Coronary artery (tissue), 2 donors: ENCODE results near the gene ASB15.

Experiments
- DNase-seq: peaks from one replicate; pipeline ENCODE4 v3.0.0-alpha.2; 2017; ENCODE audit warnings: low spot score
- H3K27ac ChIP-seq, 2 donors: fragments of 200-600 bp; sonication (generic); one replicate each; pipeline ENCODE4 v1.5.1; 2016 to 2019
- H3K4me3 ChIP-seq: fragments of 200-600 bp; sonication (generic); 2 replicates; pipeline ENCODE4 v1.5.1; 2016; ENCODE audit warnings: mild to moderate bottlenecking, moderate library complexity
- TF ChIP-seq, protein P1 (sequence below): fragments of 200-600 bp; sonication (generic); IDR thresholded peaks from one replicate; pipeline ENCODE4 v1.5.1; 2019; ENCODE audit warnings: antibody characterized with exemption

ASB15 gene

DNA sequence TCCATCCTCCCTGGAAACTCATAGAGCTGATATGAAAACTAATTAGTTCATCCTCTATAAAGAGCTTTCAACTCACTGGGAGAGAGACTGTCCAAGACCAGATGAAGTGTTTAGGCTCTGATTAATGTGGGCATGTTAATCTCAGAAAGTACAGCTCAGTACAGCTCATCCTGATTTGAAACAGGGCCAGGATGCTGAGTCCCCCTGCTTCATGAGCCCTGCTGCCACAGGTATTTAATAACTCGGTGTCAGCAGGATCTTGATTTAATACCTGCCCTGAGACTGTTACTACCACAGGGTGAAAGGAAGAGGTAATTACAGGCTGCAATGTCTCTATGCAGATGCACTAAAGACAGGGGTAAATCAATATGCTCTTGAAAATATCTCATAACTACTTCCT, 64.9 kb downstream of the ASB15 start:
- DNase-seq, result no peak
- no peak overlapping the region for H3K27ac ChIP-seq
- no peak overlapping the region for H3K4me3 ChIP-seq
- TF ChIP-seq, protein P1, sequence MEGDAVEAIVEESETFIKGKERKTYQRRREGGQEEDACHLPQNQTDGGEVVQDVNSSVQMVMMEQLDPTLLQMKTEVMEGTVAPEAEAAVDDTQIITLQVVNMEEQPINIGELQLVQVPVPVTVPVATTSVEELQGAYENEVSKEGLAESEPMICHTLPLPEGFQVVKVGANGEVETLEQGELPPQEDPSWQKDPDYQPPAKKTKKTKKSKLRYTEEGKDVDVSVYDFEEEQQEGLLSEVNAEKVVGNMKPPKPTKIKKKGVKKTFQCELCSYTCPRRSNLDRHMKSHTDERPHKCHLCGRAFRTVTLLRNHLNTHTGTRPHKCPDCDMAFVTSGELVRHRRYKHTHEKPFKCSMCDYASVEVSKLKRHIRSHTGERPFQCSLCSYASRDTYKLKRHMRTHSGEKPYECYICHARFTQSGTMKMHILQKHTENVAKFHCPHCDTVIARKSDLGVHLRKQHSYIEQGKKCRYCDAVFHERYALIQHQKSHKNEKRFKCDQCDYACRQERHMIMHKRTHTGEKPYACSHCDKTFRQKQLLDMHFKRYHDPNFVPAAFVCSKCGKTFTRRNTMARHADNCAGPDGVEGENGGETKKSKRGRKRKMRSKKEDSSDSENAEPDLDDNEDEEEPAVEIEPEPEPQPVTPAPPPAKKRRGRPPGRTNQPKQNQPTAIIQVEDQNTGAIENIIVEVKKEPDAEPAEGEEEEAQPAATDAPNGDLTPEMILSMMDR, result no peak

DNA sequence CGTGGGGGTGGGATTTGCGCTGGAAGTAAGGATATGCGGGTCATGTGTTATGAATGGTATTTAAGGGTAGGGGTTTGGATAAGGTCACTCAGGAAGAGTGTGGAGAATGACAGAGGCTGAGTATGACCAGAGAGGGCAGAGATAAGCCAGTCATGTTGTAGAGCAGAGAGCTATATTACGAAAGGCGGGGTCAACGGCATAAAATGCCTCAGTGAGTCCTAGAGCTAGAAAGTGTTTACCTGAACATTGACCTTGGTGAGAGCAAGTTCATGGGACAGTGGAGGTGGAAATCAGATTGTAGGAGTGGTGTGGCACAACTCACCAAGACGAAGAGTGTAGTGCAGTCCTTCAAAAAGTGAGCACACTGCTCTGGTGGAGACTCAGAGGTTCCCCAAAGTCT, 67.9 kb downstream of the ASB15 start:
- Histone ChIP-seq H3K27ac (no peak overlapping the region), H3K4me3 (no peak overlapping the region)
- DNase-seq, result no peak
- TF ChIP-seq, protein P1, result no peak

DNA sequence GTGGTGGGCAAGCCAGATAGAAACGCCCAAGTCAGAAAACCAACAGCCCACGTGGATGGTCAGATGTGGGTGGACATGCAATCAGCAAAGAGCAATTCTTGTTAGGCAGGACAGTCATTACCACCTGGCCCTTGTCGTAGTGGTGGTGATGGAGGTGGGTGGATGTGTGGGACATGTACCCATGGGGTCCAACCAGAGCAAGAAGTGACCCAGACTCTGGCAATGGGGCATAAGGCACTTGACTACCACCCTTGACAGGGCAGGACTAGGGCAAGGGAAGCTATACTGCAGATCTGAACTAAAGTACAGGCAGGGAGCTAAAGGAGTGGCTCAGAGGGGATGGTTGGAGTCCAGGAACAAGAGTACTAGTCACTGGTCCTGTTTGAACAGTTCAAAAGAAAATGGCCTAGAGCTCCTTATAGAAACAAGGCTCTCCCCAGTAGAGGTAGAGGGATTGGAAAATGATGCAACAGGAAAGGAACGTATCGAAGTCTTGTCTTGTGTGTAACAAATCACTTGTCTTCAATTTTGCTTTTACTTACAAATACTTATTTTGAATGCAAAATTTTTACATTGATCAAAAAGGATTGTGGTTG, 71.6 kb downstream of the ASB15 start:
- H3K27ac ChIP-seq, result no peak overlapping the region
- TF ChIP-seq, protein P1, result no peak
- no peak overlapping the region for H3K4me3 ChIP-seq
- DNase-seq, result no peak

DNA sequence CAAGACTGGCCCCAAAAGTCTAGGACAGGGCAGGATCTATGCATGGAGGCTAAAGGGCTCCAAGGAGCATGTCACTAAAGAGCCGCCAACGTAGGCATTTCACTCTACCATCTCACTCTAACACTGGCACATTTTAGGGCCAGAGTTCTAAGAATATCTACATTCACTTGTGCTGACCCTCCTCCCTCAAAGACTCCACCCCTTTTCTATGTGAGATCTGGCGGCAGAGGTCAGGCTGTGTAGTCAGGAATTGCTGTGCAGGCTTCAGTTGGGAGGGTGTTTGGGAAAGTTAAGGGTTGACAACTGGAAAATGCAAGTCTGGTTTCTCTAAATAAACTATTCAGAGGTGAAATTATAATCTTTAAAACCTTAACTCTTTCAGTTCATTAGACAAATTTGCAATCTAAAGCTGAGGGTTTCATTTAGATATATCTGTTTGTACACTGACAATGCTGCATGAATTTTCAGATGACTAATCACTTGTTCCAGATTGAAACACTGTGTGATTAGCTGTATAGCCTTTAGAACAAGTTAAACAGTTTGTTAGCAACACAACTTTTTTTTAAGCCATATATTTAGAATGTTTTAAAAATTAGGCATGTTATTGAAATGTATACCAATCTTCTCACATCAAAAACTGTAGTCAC, 72.3 kb downstream of the ASB15 start:
- no peak for DNase-seq
- Histone ChIP-seq H3K4me3 (no peak overlapping the region), H3K27ac (no peak overlapping the region)
- TF ChIP-seq, protein P1, result no peak

DNA sequence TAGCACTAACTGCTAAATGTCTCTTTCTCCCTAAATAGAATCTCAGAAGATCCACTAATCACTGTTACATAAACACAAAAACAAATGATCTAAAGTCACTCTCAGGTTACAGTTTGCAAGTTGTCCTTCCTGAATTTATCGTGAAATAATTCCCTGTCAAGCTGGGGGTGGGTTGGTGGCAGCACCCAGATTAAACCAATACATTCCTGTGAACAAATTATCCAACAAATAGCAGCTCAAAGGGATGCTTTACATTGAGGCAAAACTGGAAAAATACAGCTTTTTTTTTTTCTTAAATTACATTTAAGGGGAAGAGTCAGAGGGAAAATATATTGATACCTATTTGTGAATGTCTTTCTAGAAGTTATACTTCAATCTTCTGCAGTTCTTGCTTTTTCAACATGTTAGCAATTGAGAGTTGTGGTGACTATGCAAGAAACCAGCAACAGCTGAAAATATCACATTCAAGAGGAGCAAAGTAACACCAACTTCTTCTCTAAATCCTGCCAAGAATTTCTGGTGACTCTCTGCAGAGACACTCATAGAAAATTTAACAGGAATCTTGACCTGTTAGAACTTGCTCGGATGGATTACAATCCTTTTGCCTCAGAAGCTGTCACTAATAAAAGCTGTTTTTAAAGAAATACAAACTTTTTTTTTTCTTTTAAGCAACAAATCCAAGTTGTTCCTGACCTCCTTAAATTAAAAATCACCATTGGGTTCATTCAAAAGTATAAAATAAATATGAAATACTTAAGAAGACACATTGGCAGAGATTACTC, 73.0 kb downstream of the ASB15 start:
- Histone ChIP-seq H3K27ac (no peak overlapping the region), H3K4me3 (no peak overlapping the region)
- TF ChIP-seq, protein P1, result no peak
- DNase-seq, result no peak

DNA sequence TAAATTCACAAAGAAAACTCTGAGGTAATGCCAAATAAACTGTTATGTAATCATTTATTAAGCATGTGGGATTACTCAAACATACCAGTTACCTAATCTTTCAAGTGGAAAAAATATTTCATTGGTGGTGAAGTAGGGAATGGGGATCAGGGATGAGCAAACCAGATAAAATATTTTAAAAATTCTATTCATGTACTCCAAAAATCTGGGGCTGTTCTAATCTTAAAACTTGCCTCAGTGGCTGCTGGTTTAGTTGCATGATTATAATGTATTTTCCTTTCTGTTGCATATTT, 73.5 kb downstream of the ASB15 start:
- DNase-seq, result no peak
- TF ChIP-seq, protein P1, result no peak
- Histone ChIP-seq H3K27ac (no peak overlapping the region), H3K4me3 (no peak overlapping the region)
